IPS DF 6.9 (cell line): ENCODE data around the gene SPTLC2.

Experiments
- DNase-seq: peaks from one replicate; pipeline ENCODE4 v3.0.0-alpha.2; 2013; ENCODE audit warnings: low read depth, low spot score
- H3K27ac ChIP-seq: one replicate; pipeline ENCODE4 v1.5.1; 2013; ENCODE audit warnings: low read length, control low read depth
- H3K27me3 ChIP-seq: 2 replicates; pipeline ENCODE4 v1.6.1; 2013; ENCODE audit warnings: mild to moderate bottlenecking, low read length; ENCODE audit not compliant: control insufficient read depth, insufficient read depth
- H3K36me3 ChIP-seq: 2 replicates; pipeline ENCODE4 v1.6.1; 2013; ENCODE audit warnings: low read length; ENCODE audit not compliant: control insufficient read depth, insufficient read depth
- H3K4me1 ChIP-seq: 2 replicates; pipeline ENCODE4 v1.6.1; 2013; ENCODE audit warnings: low read length; ENCODE audit not compliant: control insufficient read depth, insufficient read depth
- H3K4me3 ChIP-seq: 2 replicates; pipeline ENCODE4 v1.5.1; 2013; ENCODE audit warnings: mild to moderate bottlenecking, low read length
- H3K9me3 ChIP-seq: 2 replicates; pipeline ENCODE4 v1.6.1; 2013; ENCODE audit warnings: low read length, inconsistent platforms; ENCODE audit not compliant: control insufficient read depth, insufficient read depth
- WGBS: extraction: QIAGEN DNeasy Blood & Tissue Kit; methylation state at CpG from one replicate; pipeline ENCODE4 v1.1.7; 2013; ENCODE audit warnings: mixed read lengths, missing lambda C conversion rate; ENCODE audit not compliant: insufficient read length, insufficient coverage; 5-methylcytosine and 5-hydroxymethylcytosine counted together

Gene SPTLC2

DNA sequence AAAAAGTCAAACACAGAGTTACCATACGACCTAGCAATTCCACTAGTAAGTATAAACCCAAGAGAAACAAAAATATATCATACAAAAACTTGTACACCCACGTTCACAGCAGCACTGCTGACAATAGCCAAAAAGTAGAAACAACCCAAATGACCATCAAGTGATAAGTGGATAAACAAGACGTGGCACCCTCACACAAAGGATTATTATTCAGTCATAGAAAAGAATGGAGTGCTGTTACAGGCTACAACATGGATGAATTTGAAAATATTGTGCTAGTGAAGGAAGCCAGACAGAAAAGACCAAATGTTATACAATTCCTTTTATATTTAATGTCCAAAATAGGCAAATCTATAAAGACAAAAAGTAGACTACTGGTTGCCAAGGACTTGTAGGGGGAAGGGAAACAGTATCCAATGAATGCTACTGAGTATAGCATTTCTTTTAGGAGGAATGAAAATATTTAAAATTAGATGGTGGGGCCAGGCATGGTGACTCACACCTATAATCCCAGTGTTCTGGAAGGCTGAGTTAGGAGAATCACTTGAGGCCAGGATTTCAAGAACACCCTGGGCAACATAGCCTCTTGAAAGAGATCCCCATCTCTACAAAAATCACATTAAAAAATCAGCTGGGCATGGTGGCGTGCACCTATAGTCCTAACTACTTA, 41.9 kb downstream of the SPTLC2 start:
- Histone ChIP-seq H3K27me3 (no peaks in the 10 kb centered on the region), H3K9me3 (no peaks in the 10 kb centered on the region), H3K36me3 (peaks cover 3% of the 10 kb centered on the region; the same call in 1 of the 2 replicates), H3K27ac (no peak overlapping the region), H3K4me1 (no peaks in the 10 kb centered on the region), H3K4me3 (no peak overlapping the region)
- no CpG with 5 or more reads among the region's 4 CpGs for WGBS
- DNase-seq: no peak

DNA sequence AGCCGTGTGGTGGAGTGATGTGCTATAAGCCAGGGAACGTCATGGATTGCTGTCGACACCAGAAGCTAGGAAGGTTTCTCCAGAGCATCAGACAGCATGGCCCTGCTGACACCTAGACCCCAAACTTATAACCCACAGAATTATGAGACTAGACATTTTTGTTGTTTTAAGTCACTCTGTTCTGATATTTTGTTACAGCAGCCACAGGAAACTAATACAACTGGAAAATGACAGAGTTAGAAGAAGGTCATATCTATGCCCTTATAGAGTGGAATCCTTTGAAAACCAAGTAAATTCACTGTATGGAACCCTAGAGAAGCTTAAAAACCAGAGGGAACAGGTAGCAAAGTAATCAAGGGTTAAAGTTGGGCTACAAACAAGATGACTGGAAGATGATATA, 42.5 kb downstream of the SPTLC2 start:
- Histone ChIP-seq H3K36me3 (peaks cover 3% of the 10 kb centered on the region; the same call in 1 of the 2 replicates), H3K27ac (no peak overlapping the region), H3K27me3 (no peaks in the 10 kb centered on the region), H3K4me1 (no peaks in the 10 kb centered on the region), H3K4me3 (no peak overlapping the region), H3K9me3 (no peaks in the 10 kb centered on the region)
- no peak for DNase-seq
- no CpG with 5 or more reads among the region's 3 CpGs for WGBS

DNA sequence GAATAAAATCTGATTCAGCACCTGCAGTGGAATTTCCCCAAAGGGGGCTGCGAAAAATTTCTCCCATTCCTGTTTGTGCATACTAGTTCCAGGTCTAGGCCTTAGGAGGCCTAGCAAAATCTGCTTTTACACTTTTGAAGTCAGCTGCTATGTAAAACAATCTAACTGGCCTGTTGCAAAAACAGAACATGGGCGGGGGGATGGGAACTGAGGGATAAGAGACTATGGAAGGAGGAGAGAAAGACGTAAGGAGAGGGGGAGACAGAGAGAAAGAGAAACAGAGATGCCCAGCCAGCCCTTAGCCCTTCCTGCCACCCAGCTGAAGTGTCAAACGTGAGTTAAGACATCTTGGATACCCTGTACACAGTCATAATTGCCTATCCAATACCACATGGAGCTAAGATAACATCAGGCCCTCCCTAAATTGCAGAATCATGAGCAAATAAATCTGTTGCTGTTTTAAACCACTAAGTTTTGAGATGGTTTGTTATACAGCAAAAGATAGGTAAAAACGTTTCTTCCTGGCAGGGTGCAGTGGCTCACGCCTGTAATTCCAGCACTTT, 45.6 kb downstream of the SPTLC2 start:
- H3K4me3 ChIP-seq: no peak overlapping the region
- no peaks in the 10 kb centered on the region for H3K4me1 ChIP-seq
- H3K36me3 ChIP-seq: peaks cover 2% of the 10 kb centered on the region; the same call in 1 of the 2 replicates
- WGBS: no CpG with 5 or more reads among the region's 6 CpGs
- H3K27me3 ChIP-seq: no peaks in the 10 kb centered on the region
- H3K9me3 ChIP-seq: no peaks in the 10 kb centered on the region
- no peak overlapping the region for H3K27ac ChIP-seq
- DNase-seq: no peak

GRCh38 chr14:77565994-77566305, 50.5 kb downstream of the SPTLC2 start:
- no peaks in the 10 kb centered on the region for H3K36me3 ChIP-seq
- H3K27me3 ChIP-seq: no peaks in the 10 kb centered on the region
- H3K4me1 ChIP-seq: no peaks in the 10 kb centered on the region
- 100% methylated on average over 1 of the region's 1 CpG for WGBS
- no peaks in the 10 kb centered on the region for H3K9me3 ChIP-seq
- no peak for DNase-seq
- no peak overlapping the region for H3K4me3 ChIP-seq
- H3K27ac ChIP-seq: no peak overlapping the region

- Histone ChIP-seq H3K27me3 (no peaks in the 10 kb centered on the region), H3K4me3 (no peak overlapping the region), H3K27ac (no peak overlapping the region), H3K36me3 (no peaks in the 10 kb centered on the region), H3K4me1 (no peaks in the 10 kb centered on the region), H3K9me3 (no peaks in the 10 kb centered on the region)
- no peak for DNase-seq
- no CpG with 5 or more reads among the region's 8 CpGs for WGBS
Observed at GRCh38 chr14:77565289-77565993, 51.0 kb downstream of the SPTLC2 start.

- Histone ChIP-seq H3K9me3 (no peaks in the 10 kb centered on the region), H3K4me1 (no peaks in the 10 kb centered on the region), H3K27me3 (no peaks in the 10 kb centered on the region), H3K4me3 (no peak overlapping the region), H3K36me3 (no peaks in the 10 kb centered on the region), H3K27ac (no peak overlapping the region)
- no CpG with 5 or more reads among the region's 4 CpGs for WGBS
- no peak for DNase-seq
Observed at GRCh38 chr14:77562681-77563080, 53.8 kb downstream of the SPTLC2 start.

- Histone ChIP-seq H3K9me3 (no peaks in the 10 kb centered on the region), H3K27ac (no peak overlapping the region), H3K4me1 (no peaks in the 10 kb centered on the region), H3K27me3 (no peaks in the 10 kb centered on the region), H3K36me3 (no peaks in the 10 kb centered on the region), H3K4me3 (no peak overlapping the region)
- DNase-seq: no peak
- whole genome bisulfite sequencing: no CpG with 5 or more reads among the region's 5 CpGs
Observed at GRCh38 chr14:77561881-77562280, 54.6 kb downstream of the SPTLC2 start.

GRCh38 chr14:77559381-77559780, 57.1 kb downstream of the SPTLC2 start:
- H3K27ac ChIP-seq: no peak overlapping the region
- no peaks in the 10 kb centered on the region for H3K4me1 ChIP-seq
- H3K27me3 ChIP-seq: no peaks in the 10 kb centered on the region
- WGBS: 100% methylated on average over 1 of the region's 6 CpGs
- H3K9me3 ChIP-seq: no peaks in the 10 kb centered on the region
- no peak overlapping the region for H3K4me3 ChIP-seq
- no peaks in the 10 kb centered on the region for H3K36me3 ChIP-seq
- DNase-seq: no peak

DNA sequence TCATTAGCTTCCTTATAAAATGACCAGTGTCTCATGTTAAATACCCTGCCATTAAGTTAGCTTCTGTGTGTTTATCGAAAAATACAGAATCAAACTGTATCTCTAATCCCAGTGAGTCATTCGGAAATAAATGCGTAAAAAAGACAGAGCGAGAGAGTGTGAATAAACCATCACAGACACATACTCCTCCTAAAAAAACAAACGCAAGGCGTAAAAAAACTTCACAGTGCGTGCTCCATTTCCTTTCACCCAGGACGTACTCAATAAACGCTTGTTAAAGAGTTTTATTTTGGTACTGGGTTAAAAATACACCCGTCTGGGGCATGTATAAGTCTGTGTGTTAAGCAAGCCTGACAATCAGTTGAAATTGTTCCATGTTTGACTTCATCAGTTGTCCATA, 59.0 kb downstream of the SPTLC2 start:
- H3K27ac ChIP-seq: no peak overlapping the region
- no peaks in the 10 kb centered on the region for H3K4me1 ChIP-seq
- no CpG with 5 or more reads among the region's 10 CpGs for WGBS
- no peak overlapping the region for H3K4me3 ChIP-seq
- DNase-seq: no peak
- H3K9me3 ChIP-seq: no peaks in the 10 kb centered on the region
- no peaks in the 10 kb centered on the region for H3K27me3 ChIP-seq
- no peaks in the 10 kb centered on the region for H3K36me3 ChIP-seq

GRCh38 chr14:77556946-77557345, 59.5 kb downstream of the SPTLC2 start:
- H3K27ac ChIP-seq: no peak overlapping the region
- H3K27me3 ChIP-seq: no peaks in the 10 kb centered on the region
- no peaks in the 10 kb centered on the region for H3K4me1 ChIP-seq
- DNase-seq: no peak
- no peaks in the 10 kb centered on the region for H3K9me3 ChIP-seq
- H3K4me3 ChIP-seq: no peak overlapping the region
- H3K36me3 ChIP-seq: no peaks in the 10 kb centered on the region; the same call in 1 of the 2 replicates
- no CpG with 5 or more reads among the region's 4 CpGs for WGBS
